Measurements from ENCODE around the gene ENPP7.

Gene ENPP7

DNA sequence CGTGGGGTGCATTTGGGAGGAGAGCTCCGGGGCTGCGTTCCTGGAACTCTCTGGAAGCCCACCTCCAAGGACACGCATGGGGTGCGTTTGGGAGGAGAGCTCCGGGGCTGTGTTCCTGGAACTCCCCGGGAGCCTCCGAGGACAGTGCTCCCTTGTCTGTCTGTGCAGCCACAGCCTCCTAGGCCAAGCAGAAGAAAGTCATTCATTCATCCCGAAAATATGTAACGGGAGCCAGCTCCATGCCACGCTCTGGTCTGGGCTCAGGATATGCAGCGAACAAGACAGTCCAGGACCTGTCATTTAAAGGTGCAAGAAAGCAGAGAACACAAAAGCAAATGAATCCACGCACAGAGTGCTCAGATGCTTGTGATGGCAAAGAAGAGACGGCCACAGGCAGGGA lies 7.9 kb downstream of the ENPP7 start:
- DNase-seq (ENCODE audit: low read depth in 2 of 2) = no peak
- TF ChIP-seq, protein P1, sequence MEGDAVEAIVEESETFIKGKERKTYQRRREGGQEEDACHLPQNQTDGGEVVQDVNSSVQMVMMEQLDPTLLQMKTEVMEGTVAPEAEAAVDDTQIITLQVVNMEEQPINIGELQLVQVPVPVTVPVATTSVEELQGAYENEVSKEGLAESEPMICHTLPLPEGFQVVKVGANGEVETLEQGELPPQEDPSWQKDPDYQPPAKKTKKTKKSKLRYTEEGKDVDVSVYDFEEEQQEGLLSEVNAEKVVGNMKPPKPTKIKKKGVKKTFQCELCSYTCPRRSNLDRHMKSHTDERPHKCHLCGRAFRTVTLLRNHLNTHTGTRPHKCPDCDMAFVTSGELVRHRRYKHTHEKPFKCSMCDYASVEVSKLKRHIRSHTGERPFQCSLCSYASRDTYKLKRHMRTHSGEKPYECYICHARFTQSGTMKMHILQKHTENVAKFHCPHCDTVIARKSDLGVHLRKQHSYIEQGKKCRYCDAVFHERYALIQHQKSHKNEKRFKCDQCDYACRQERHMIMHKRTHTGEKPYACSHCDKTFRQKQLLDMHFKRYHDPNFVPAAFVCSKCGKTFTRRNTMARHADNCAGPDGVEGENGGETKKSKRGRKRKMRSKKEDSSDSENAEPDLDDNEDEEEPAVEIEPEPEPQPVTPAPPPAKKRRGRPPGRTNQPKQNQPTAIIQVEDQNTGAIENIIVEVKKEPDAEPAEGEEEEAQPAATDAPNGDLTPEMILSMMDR (IDR thresholded peaks at IDR 0.05; ENCODE audit: low read depth, low read length) = no peak
- H3K4me3 ChIP-seq (replicated peaks in 1 of 2; ENCODE audit: low read depth in 2 of 2, low read length in 2 of 2) = no peak overlapping the region

DNA sequence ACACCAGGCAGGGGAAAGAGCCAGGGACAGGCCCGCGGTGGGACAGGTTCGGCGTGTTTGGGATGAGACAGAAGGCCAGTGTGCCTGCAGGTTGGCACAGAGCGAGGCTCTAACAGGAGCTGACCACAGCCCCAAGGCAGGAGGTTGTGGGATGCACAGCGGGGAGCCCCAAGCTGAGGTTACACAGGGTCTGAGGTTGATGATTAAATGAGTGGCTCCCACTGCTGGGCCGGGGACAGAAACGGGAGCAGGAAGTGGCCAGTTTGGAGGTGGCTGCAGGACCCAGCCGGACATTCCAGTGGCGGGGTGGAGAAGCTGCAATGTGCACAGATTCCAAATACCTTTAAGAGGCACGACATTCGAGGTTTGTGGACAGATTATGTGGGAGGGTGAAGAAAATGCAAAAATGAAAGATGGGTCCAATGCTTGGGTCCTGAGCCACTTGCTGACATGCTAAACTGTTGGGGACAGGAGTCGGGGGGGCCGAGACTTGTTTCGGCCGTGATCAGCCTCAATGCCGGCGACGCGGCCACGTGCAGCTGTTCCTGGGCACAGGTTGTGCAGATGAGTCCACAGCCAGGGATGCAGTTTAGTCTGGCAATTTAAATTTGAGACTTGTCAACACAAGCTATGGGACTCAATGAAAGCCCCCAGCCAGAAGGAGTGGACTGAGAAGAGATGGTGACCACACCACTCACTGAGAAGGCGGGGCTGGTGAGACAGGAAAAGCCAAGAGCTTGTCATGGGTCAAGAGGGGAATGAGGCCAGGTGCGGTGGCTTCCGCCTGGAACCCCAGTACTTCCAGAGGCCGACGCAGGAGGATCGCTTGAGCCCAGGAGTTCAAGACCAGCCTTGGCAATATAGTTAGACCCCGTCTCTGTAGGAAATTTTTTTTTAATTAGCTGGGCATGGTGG lies 8.7 kb downstream of the ENPP7 start:
- TF ChIP-seq, protein P1 (IDR thresholded peaks at IDR 0.05; ENCODE audit: low read depth, low read length) = no peak
- DNase-seq (ENCODE audit: low read depth in 2 of 2) = no peak
- no peak overlapping the region for H3K4me3 ChIP-seq (replicated peaks in 1 of 2; ENCODE audit: low read depth in 2 of 2, low read length in 2 of 2)

DNA sequence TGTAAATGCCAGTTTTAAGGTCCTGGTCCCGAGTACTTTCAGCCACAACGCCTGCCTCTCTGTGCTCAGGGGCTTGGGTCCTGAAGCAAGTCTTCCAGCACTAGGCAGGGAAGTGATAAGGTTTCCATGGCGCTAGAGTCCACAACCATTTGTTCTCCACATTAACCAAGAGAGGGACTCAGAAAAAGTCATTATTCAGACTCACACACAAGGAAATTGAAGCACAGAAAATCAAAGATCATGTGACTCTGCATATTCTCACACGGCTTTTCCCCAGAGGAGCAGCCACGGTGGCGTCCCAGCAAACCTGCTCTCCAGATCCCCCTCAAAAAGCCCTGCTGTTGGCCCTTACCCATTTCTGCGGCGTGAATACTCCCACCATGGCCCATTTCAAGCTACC lies 9.7 kb downstream of the ENPP7 start:
- TF ChIP-seq, protein P1 (IDR thresholded peaks at IDR 0.05; ENCODE audit: low read depth, low read length) = no peak
- DNase-seq (ENCODE audit: low read depth in 2 of 2) = peak in 1 of 2 donors; percentile 27
- H3K4me3 ChIP-seq (replicated peaks in 1 of 2; ENCODE audit: low read depth in 2 of 2, low read length in 2 of 2) = no peak overlapping the region

DNA sequence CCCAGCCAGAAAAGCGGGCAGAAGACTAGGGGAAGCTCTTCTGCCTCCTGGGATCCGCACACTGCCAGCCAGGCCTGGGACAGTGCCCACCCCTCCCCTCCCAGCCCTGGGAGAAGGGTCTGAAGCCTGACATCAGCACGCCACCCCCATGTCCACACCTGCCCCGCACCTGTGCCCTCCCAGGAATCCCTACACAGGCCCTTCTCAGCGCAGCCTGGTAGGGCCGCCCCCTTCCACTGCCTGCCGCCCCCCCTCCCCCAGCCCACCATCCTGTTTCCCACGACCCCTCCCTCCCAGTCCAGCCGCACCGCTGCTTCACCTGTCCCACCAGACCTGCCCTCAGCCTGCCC lies 10.6 kb downstream of the ENPP7 start:
- TF ChIP-seq, protein P1 (IDR thresholded peaks at IDR 0.05; ENCODE audit: low read depth, low read length) = no peak
- H3K4me3 ChIP-seq (replicated peaks in 1 of 2; ENCODE audit: low read depth in 2 of 2, low read length in 2 of 2) = no peak overlapping the region
- no peak for DNase-seq (ENCODE audit: low read depth in 2 of 2)

GRCh38 chr17:79741751-79742588 lies 11.2 kb downstream of the ENPP7 start:
- H3K4me3 ChIP-seq (replicated peaks in 1 of 2; ENCODE audit: low read depth in 2 of 2, low read length in 2 of 2) = no peak overlapping the region
- TF ChIP-seq, protein P1 (IDR thresholded peaks at IDR 0.05; ENCODE audit: low read depth, low read length) = peak; percentile 74
- DNase-seq (ENCODE audit: low read depth in 2 of 2) = peak; percentile 45 to 56

DNA sequence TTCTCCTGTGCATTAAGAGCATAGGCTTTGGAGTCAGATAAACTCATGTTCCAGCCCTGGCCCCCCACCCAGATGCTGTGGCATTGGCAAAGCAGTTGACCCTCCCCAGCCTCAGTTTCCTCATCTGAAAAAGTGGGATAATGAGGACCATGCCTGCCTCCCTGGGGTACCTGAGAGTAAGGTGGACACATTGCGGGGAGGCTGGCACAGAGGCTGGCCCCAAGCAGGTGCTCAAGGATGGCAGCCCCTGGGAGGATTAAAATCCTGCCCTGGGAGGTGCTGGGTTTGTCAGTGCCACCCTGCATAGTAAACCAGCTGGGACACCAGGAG lies 11.8 kb downstream of the ENPP7 start:
- TF ChIP-seq, protein P1 (IDR thresholded peaks at IDR 0.05; ENCODE audit: low read depth, low read length) = no peak
- DNase-seq (ENCODE audit: low read depth in 2 of 2) = no peak
- H3K4me3 ChIP-seq (replicated peaks in 1 of 2; ENCODE audit: low read depth in 2 of 2, low read length in 2 of 2) = no peak overlapping the region
